ENCODE measurements around the gene IRF7. TPM values are rescaled to one million over a fixed set of nuclear protein-coding genes. Genes with fewer than 3 reads are reported as not detected.
"Not testable (repeated sequence)": the region's sequence is repeated elsewhere in the genome, so short reads cannot be mapped to it uniquely, and the experiment has no call there.

The IRF7 gene
- 10 to 100 TPM; 33.7 to 34.9 TPM for total RNA-seq

DNA sequence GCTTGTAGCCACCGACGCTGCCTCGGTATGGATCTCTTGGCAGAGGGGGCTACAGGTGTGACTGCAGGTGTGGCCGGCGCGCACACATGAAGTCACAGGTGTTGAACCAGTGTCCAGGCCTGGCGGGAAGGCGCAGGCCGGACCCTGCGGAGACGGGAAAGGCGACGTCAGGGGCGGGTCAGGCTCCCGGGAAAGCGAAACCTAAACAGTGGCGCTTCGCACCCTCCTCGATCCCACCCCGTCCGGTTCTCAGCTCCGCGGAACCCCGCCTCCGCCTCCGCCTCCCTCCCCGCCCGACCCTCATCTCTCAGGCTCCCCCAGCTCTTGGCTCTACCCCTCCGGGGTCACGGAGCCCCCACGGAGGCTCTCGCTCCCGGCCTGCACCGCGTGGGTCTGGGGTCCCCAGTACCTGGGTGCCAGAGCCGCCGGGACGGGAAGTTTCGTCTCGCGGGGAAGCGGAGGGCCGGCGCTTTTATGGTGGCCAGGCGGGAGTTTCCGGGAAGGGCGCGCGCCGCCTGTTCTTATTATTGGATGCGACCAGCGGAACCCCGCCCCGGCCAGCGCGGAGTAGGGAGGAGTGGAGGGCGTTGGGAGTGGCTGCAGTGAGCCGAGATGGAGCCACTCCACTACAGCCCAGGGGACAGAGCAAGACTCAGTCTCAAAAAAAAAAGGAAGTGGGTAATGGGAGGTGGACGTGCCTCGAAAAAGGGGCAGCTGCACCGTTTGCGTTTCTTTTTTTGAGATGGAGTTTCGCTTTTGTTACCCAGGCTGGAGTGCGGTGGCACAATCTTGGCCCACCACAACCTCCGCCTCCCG, at the start of gene IRF7:
TSS of gene IRF7 (minus strand) at position 447 of the 816 bp plus-strand sequence. CDS start 586 bp downstream, outside the sequence.
- no peaks in the 10 kb centered on the region for H3K27me3 Mint-ChIP-seq
- DNase-seq (ENCODE audit: low spot score) (peak; percentile 95), ATAC-seq (peak; percentile 91 to 93)
- peaks cover 12 to 15% of the 10 kb centered on the region in 2 donors for H3K4me1 Mint-ChIP-seq (ENCODE audit: low read depth in 2 of 2)
- peak within 1 kb of the TSS; percentile 81 to 87 for H3K27ac Mint-ChIP-seq
- H3K9me3 Mint-ChIP-seq: no peaks in the 10 kb centered on the region
- no peaks in the 10 kb centered on the region for H3K36me3 Mint-ChIP-seq
- peak within 1 kb of the TSS; percentile 84 for H3K4me3 Mint-ChIP-seq

DNA sequence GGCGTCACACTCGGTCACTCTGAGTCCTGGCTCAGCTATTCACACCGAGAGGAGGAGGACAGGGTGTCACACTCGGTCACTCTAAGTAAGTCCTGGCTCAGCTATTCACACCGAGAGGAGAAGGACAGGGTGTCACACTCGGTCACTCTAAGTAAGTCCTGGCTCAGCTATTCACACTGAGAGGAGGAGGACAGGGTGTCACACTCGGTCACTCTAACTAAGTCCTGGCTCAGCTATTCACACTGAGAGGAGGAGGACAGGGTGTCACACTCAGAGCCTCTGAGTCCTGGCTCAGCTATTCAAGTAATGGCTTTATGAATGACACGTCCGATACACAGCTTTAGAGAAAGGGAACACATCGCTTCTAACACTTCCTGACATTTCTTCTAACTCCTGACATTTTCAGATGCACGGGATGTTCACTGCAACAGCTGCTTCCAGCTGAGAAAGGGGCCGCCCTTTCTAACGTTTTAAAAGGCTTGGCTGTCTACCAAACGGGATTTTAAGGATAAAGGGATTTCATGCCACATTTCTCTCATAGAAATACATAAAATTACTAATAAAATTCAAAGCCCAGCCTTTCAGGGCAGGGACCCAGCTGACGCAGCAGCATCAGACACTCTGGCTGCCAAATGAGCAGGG, 49.4 kb upstream of the IRF7 start:
- H3K9me3 Mint-ChIP-seq: no peaks in the 10 kb centered on the region
- H3K4me1 Mint-ChIP-seq (ENCODE audit: low read depth in 2 of 2): no peaks in the 10 kb centered on the region
- H3K36me3 Mint-ChIP-seq: no peaks in the 10 kb centered on the region
- H3K27ac Mint-ChIP-seq: no peak overlapping the region
- ATAC-seq: no peak
- H3K4me3 Mint-ChIP-seq: no peak overlapping the region
- H3K27me3 Mint-ChIP-seq: no peaks in the 10 kb centered on the region
- no peak for DNase-seq (ENCODE audit: low spot score)

DNA sequence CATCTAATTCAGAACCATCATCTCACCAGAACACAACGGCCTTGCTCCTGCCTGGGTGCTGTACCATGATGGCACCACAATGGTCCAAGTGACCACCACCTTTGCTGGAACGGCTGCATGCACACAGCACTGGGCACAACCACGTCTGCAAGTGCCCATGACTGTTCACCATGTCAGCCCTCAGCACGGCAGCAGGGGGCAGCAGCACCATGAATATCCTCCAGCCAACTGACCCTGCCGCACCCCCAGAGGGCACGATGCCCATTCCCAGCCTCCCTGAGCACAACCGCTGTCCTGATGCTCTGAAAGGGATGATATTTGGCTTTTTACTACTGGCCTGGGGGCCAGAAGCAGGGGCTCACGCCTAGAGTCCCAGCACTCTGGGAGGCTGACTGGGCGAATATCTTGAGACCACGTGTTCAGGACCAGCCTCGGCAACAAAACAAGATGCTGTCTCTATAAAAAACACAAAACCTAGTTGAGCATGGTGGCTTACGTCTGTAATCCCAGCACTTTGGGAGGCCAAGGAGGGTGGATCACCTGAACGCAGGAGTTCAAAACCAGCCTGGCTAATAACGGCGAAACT, 47.0 kb upstream of the IRF7 start:
- ATAC-seq: peak; percentile 61 to 74

DNA sequence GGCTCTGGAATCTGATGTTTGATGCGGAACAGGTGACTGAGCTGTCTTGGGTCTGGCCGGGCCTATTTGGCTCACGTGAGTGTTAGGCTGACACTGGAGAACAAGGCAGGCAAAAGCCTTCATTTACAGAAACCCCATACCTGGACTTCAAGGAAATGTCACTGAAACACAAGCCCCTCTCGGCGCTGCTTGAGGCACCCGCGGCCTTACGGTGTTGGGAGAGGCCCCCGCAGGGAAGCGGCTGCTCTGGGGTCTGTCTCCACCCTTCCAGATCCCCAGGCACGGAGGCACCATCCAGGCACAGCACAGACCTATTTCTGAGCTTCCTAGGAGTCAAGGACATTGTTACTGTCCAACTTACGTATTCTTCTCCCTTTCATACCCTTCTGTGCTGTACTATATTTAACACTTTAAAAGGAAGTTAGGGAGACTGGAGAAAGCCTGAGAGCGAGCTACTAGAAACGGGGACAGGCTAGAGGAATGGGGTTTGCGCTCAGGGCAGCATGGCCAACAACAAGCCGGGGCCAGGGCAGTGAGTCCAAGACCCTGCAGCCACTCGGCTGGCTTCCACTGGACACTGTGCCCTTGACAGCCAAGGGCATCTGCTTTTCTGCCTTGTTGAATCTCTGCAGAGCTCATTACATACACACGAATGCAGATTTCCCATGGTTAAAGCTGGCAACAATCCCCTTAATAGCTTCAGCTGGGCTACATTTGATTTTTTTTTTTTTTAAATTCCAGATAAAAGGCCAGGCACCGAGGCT, 45.1 kb upstream of the IRF7 start:
- H3K36me3 Mint-ChIP-seq: no peaks in the 10 kb centered on the region
- H3K27me3 Mint-ChIP-seq: no peaks in the 10 kb centered on the region
- no peak overlapping the region for H3K4me3 Mint-ChIP-seq
- no peaks in the 10 kb centered on the region for H3K4me1 Mint-ChIP-seq (ENCODE audit: low read depth in 2 of 2)
- ATAC-seq: no peak
- no peaks in the 10 kb centered on the region for H3K9me3 Mint-ChIP-seq
- peak; percentile 57 for DNase-seq (ENCODE audit: low spot score)
- H3K27ac Mint-ChIP-seq: no peak overlapping the region

More for the DNA sequence above, 47.0 kb upstream of the IRF7 start:
- Mint-ChIP-seq H3K27ac (no peak overlapping the region), H3K9me3 (no peaks in the 10 kb centered on the region), H3K36me3 (no peaks in the 10 kb centered on the region), H3K4me3 (no peak overlapping the region), H3K4me1 (ENCODE audit: low read depth in 2 of 2) (no peaks in the 10 kb centered on the region), H3K27me3 (no peaks in the 10 kb centered on the region)
- no peak for DNase-seq (ENCODE audit: low spot score)

DNA sequence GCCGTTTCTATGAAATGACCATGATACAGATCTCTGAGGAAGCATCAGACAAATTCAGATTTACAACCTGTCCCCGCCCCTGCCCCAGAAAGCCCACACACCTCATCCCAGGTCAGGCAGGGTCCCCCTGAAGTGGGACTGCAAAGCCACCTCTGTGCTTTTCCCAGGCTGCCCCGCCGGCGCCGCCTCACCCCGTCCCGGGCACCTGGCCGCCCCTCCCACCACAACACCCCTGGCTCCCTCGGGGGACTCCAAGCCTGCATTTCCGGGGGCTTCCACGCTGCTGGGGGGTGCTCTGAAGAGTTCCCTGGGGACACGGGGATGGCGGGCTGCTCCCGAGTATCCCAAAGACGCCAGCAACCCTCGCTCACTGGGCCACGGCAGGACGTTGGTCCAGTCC, 44.5 kb upstream of the IRF7 start:
- no peak overlapping the region for H3K4me3 Mint-ChIP-seq
- H3K4me1 Mint-ChIP-seq (ENCODE audit: low read depth in 2 of 2): no peaks in the 10 kb centered on the region
- DNase-seq (ENCODE audit: low spot score) (peak; percentile 56), ATAC-seq (no peak)
- no peaks in the 10 kb centered on the region for H3K27me3 Mint-ChIP-seq
- H3K36me3 Mint-ChIP-seq: no peaks in the 10 kb centered on the region
- H3K27ac Mint-ChIP-seq: no peak overlapping the region
- H3K9me3 Mint-ChIP-seq: no peaks in the 10 kb centered on the region

DNA sequence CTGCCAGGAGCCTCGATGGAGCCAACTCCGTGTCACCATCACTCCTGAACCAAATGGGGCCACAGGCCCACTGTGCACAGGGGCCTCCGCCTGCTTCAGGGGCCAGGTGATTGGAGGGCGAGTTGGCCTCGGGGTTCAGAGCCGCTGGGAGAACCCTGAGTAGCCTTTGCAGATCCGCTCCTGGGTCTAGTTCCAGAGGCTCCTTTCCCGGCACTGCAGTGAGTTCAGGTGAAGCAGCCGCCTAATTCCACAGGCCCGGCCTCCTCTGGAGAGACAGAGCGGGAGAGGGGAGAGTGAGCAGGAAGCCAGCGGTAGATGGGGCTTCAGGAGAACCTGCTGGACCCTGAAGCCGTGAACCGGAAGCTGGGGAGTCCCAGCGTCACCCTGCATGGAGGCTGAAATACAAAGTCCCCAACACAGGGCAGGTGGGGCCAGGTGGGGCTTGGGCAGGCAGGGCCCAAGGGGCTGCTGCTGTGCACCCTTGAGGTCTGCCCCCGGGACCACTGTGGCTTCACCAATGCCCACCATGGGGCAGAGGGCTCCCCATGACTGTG, 43.9 kb upstream of the IRF7 start:
- ATAC-seq: no peak
- H3K27ac Mint-ChIP-seq: no peak overlapping the region
- peak; percentile 53 for DNase-seq (ENCODE audit: low spot score)
- no peaks in the 10 kb centered on the region for H3K9me3 Mint-ChIP-seq
- no peak overlapping the region for H3K4me3 Mint-ChIP-seq
- no peaks in the 10 kb centered on the region for H3K27me3 Mint-ChIP-seq
- no peaks in the 10 kb centered on the region for H3K4me1 Mint-ChIP-seq (ENCODE audit: low read depth in 2 of 2)
- H3K36me3 Mint-ChIP-seq: no peaks in the 10 kb centered on the region

DNA sequence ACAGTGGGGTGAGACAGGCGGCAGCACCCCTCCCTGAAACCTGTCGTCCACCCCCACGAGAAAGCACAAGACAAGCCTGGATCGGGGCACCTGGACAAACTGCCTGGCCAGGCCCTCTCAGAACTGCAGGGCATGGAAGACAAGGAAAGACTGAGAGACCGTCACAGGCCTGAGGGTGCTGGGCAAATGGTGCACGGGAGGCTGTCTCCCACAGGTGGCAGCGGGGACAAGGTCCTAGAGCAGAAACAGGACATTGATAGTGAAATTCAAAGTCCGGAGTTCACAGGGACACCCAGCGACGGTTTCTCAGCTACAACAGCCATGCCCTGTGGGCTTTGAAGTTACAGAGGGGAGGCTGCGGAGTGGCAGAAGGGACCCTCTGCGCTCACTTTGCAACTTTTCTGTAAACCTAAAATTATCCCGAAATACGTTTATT, 42.0 kb upstream of the IRF7 start:
- no peak for DNase-seq (ENCODE audit: low spot score)

DNA sequence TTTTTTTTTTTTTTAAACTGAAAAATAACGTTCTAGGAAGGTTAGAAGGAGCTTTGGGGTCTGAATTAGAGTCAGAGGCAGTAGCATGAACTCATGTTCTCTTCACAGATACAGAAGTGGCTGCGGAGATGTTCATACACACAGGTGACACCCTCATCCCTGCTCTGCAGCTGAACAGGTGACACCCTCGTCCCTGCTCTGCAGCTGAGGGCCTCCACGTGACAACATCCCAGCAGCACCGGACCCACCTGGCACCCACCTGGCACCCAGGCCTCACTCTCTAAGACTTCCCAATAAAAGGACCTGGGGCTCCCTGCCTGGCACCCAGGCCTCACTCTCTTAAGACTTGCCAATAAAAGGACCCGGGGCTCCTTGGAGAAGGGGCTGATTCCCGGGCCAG, 41.1 kb upstream of the IRF7 start:
- ATAC-seq: no peak
- no peak overlapping the region for H3K4me3 Mint-ChIP-seq
- H3K36me3 Mint-ChIP-seq: no peaks in the 10 kb centered on the region
- no peaks in the 10 kb centered on the region for H3K4me1 Mint-ChIP-seq (ENCODE audit: low read depth in 2 of 2)
- no peaks in the 10 kb centered on the region for H3K9me3 Mint-ChIP-seq
- H3K27ac Mint-ChIP-seq: no peak overlapping the region
- no peaks in the 10 kb centered on the region for H3K27me3 Mint-ChIP-seq
- DNase-seq (ENCODE audit: low spot score): no peak

More for the DNA sequence above, 42.0 kb upstream of the IRF7 start:
- Mint-ChIP-seq H3K4me3 (no peak overlapping the region), H3K27ac (no peak overlapping the region), H3K9me3 (no peaks in the 10 kb centered on the region), H3K36me3 (no peaks in the 10 kb centered on the region), H3K27me3 (no peaks in the 10 kb centered on the region), H3K4me1 (ENCODE audit: low read depth in 2 of 2) (no peaks in the 10 kb centered on the region)
- ATAC-seq: no peak

DNA sequence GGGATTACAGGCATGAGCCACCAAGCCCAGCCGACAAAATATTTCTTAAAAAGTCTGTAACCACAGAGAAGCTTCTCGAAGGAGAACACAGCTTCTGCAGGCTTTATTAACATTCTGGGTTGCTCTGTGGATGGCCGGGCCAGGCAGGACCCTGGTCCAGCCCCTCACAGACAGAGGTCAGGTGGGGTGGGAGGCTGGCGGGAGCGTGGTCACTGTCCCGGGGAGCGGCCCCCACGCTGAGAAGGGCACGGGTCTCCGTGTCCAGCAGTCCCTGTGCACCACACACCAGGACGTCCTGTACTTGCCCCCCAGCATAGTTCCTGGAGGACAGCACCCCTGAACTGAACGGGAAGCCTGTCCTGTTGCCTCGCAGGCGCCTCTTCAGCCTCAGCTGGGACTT, 40.7 kb upstream of the IRF7 start:
- H3K27ac Mint-ChIP-seq: no peak overlapping the region
- no peaks in the 10 kb centered on the region for H3K36me3 Mint-ChIP-seq
- H3K4me3 Mint-ChIP-seq: no peak overlapping the region
- ATAC-seq: peak in 1 of 2 donors; percentile 33
- H3K9me3 Mint-ChIP-seq: no peaks in the 10 kb centered on the region
- H3K27me3 Mint-ChIP-seq: no peaks in the 10 kb centered on the region
- H3K4me1 Mint-ChIP-seq (ENCODE audit: low read depth in 2 of 2): no peaks in the 10 kb centered on the region
- no peak for DNase-seq (ENCODE audit: low spot score)

DNA sequence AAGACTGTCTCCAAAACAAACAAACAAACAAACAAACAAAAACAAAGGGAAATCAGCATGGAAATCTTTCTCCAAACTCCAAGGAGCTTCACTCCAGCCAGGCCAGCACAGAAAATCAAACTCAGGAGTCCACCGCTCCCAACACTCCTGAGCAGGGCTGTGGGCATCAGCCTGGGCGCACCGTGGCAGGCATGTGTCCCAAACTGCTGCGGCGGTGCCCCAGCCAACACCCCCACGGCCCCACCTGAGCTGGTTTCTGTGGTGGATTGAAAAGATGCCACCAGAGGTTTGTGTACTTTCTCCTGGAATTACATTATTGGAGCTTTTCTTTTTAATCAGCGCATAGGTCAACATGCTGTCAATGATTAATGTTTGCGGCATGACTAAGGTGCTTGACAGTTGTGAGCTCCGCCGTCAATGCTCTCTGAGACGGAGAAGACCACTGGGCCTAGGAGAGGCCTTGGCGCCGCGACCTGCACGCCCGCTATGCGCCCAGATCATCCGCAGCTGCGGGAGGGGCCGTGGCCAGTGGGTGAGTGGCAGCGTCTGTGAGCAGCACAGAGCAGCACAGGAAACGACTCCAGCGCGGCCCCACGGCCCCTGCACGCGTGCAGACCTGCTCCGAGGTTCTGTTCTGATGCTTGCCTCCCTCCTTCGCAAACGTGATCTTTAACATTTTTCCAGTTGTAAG, 39.4 kb upstream of the IRF7 start:
- no peaks in the 10 kb centered on the region for H3K27me3 Mint-ChIP-seq
- H3K4me1 Mint-ChIP-seq (ENCODE audit: low read depth in 2 of 2): no peaks in the 10 kb centered on the region
- no peaks in the 10 kb centered on the region for H3K9me3 Mint-ChIP-seq
- no peak for DNase-seq (ENCODE audit: low spot score)
- no peak overlapping the region for H3K27ac Mint-ChIP-seq
- no peaks in the 10 kb centered on the region for H3K36me3 Mint-ChIP-seq
- ATAC-seq: no peak
- no peak overlapping the region for H3K4me3 Mint-ChIP-seq

DNA sequence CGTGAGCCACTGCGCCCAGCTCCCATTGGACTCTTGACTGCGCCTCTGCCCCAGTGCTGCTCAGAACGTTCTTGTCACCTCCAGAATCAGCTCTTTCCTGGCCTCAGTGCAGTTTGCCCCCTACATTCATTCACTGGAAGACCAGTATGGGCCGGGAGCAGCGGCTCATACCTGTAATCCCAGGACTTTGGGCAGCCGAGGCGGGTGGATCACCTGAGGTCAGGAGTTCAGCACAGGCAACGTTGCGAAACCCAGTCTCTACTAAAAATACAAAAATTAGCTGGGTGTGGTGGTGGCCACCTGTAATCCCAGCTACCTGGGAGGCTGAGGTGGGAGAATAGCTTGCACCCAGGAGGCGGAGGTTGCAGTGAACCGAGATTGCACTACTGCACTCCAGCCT, 38.7 kb upstream of the IRF7 start:
- not testable (repeated sequence) for H3K9me3 Mint-ChIP-seq; DNase-seq (ENCODE audit: low spot score); H3K4me1 Mint-ChIP-seq (ENCODE audit: low read depth in 2 of 2); H3K27me3 Mint-ChIP-seq; ATAC-seq; H3K4me3 Mint-ChIP-seq; H3K27ac Mint-ChIP-seq; H3K36me3 Mint-ChIP-seq

DNA sequence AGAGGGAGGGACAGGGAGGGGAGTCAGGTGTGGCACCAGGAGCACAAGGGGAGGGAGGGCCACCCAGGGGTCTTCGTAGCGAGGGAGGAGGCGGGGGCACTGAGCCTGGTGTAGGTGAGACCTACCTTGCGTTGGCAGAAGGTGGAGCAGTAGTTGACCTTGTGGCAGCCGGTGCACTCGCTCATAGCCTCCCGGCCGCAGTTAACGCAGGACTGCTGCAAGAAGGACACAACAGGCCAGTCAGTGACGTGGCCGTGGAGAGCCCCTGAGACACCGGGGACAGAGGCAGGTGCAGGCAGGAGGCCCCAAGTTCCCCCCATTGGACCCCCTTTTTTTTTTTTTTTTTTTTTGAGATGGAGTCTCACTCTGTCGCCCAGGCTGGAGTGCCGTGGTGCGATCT, 38.1 kb upstream of the IRF7 start:
- no peaks in the 10 kb centered on the region for H3K4me1 Mint-ChIP-seq (ENCODE audit: low read depth in 2 of 2)
- H3K36me3 Mint-ChIP-seq: no peaks in the 10 kb centered on the region
- peak in 1 of 2 donors; percentile 17 for ATAC-seq
- no peak overlapping the region for H3K27ac Mint-ChIP-seq
- no peak for DNase-seq (ENCODE audit: low spot score)
- H3K4me3 Mint-ChIP-seq: no peak overlapping the region
- no peaks in the 10 kb centered on the region for H3K27me3 Mint-ChIP-seq
- no peaks in the 10 kb centered on the region for H3K9me3 Mint-ChIP-seq

DNA sequence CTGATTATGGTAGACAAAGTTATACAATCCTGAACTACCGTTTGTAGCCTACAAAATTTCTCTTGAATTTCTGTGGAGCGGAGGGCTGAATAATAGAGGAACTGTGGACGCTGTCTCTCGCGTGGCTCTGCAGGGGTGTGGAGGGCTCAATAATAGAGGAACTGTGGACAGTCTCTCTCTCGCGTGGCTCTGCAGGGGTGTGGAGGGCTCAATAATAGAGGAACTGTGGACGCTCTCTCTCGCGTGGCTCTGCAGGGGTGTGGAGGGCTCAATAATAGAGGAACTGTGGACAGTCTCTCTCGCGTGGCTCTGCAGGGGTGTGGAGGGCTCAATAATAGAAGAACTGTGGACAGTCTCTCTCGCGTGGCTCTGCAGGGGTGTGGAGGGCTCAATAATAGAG, 37.4 kb upstream of the IRF7 start:
- not testable (repeated sequence) for H3K36me3 Mint-ChIP-seq; ATAC-seq; H3K27me3 Mint-ChIP-seq; H3K4me3 Mint-ChIP-seq; H3K9me3 Mint-ChIP-seq; DNase-seq (ENCODE audit: low spot score); H3K4me1 Mint-ChIP-seq (ENCODE audit: low read depth in 2 of 2); H3K27ac Mint-ChIP-seq
